Measurements from ENCODE around the gene ZNF138.

ZNF138 gene

GRCh38 chr7:64867863-64868440, 73.7 kb downstream of the ZNF138 start:
- Histone ChIP-seq H3K14ac (ENCODE audit: low read length) (no peak overlapping the region), H3K18ac (ENCODE audit: low read length) (no peak overlapping the region), H3K9me3 (ENCODE audit: insufficient read depth, low read depth, low read length) (peaks cover 49% of the 10 kb centered on the region), H3K4ac (ENCODE audit: low read depth, low read length) (no peak overlapping the region), H3K27me3 (ENCODE audit: insufficient read depth, low read length) (no peaks in the 10 kb centered on the region), H3K23ac (ENCODE audit: low read length) (no peak overlapping the region), H4K91ac (ENCODE audit: low read depth, low read length) (no peak overlapping the region), H2AK5ac (ENCODE audit: low read length) (no peak overlapping the region), H3K9ac (ENCODE audit: low read length) (no peak overlapping the region), H3K4me2 (ENCODE audit: low read length) (no peak overlapping the region), H3K79me2 (ENCODE audit: control insufficient read depth, insufficient read depth, low read length, poor library complexity) (no peaks in the 10 kb centered on the region), H2BK120ac (ENCODE audit: insufficient read depth, low read length, poor library complexity) (no peak overlapping the region), H3K4me1 (ENCODE audit: control insufficient read depth in 1 of 2, insufficient read depth in 2 of 2, low read length in 2 of 2) (no peaks in the 10 kb centered on the region), H3K36me3 (ENCODE audit: control insufficient read depth in 1 of 2, insufficient read depth in 2 of 2, low read length in 2 of 2) (peaks cover 0 to 3% of the 10 kb centered on the region in 2 experiments), H2BK5ac (ENCODE audit: low read depth, low read length, poor library complexity) (no peak overlapping the region), H3K79me1 (ENCODE audit: low read length) (no peaks in the 10 kb centered on the region), H2BK12ac (ENCODE audit: low read length) (no peak overlapping the region), H4K8ac (ENCODE audit: low read depth, low read length) (no peak overlapping the region), H4K12ac (ENCODE audit: low read depth, low read length) (no peak overlapping the region), H2AFZ (ENCODE audit: insufficient read depth, low read length, poor library complexity) (no peak overlapping the region), H3K4me3 (ENCODE audit: low read depth, low read length) (no peak overlapping the region), H3K27ac (ENCODE audit: low read depth, low read length) (no peak overlapping the region)
- WGBS (ENCODE audit: extremely low coverage, insufficient coverage, insufficient read length) = no CpG with 5 or more reads among the region's 18 CpGs
- DNase-seq = no peak

DNA sequence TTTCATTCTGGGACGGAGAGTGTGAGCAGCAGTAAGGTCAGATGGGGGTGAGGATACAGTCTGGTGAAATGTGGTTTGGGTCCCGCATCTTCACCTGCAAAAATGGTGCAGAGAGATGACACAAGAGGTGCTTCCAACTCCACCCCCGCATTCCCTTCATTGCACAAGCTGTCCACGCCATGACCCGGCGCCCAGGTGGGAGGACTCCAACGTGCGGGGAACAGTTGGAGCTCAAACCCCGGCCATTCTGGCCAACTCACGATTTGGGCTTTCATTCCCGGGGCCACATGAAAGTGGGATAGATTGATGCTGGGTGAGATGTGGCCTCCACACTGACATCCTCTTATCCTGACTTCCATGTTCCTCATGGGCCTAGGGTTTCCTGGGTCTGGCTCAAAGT, 74.3 kb downstream of the ZNF138 start:
- Histone ChIP-seq H3K27ac (ENCODE audit: low read depth, low read length) (no peak overlapping the region), H3K9me3 (ENCODE audit: insufficient read depth, low read depth, low read length) (peaks cover 44% of the 10 kb centered on the region), H4K91ac (ENCODE audit: low read depth, low read length) (no peak overlapping the region), H3K36me3 (ENCODE audit: control insufficient read depth in 1 of 2, insufficient read depth in 2 of 2, low read length in 2 of 2) (no peaks in the 10 kb centered on the region), H2BK120ac (ENCODE audit: insufficient read depth, low read length, poor library complexity) (no peak overlapping the region), H3K4me2 (ENCODE audit: low read length) (no peak overlapping the region), H3K18ac (ENCODE audit: low read length) (no peak overlapping the region), H2BK5ac (ENCODE audit: low read depth, low read length, poor library complexity) (no peak overlapping the region), H4K12ac (ENCODE audit: low read depth, low read length) (no peak overlapping the region), H3K4me3 (ENCODE audit: low read depth, low read length) (no peak overlapping the region), H3K79me2 (ENCODE audit: control insufficient read depth, insufficient read depth, low read length, poor library complexity) (no peaks in the 10 kb centered on the region), H2BK12ac (ENCODE audit: low read length) (no peak overlapping the region), H3K4me1 (ENCODE audit: control insufficient read depth in 1 of 2, insufficient read depth in 2 of 2, low read length in 2 of 2) (no peaks in the 10 kb centered on the region), H3K9ac (ENCODE audit: low read length) (no peak overlapping the region), H3K27me3 (ENCODE audit: insufficient read depth, low read length) (no peaks in the 10 kb centered on the region), H3K14ac (ENCODE audit: low read length) (no peak overlapping the region), H2AFZ (ENCODE audit: insufficient read depth, low read length, poor library complexity) (no peak overlapping the region), H2AK5ac (ENCODE audit: low read length) (no peak overlapping the region), H3K4ac (ENCODE audit: low read depth, low read length) (no peak overlapping the region), H4K8ac (ENCODE audit: low read depth, low read length) (no peak overlapping the region), H3K79me1 (ENCODE audit: low read length) (no peaks in the 10 kb centered on the region), H3K23ac (ENCODE audit: low read length) (no peak overlapping the region)
- no peak for DNase-seq
- no CpG with 5 or more reads among the region's 11 CpGs for WGBS (ENCODE audit: extremely low coverage, insufficient coverage, insufficient read length)

DNA sequence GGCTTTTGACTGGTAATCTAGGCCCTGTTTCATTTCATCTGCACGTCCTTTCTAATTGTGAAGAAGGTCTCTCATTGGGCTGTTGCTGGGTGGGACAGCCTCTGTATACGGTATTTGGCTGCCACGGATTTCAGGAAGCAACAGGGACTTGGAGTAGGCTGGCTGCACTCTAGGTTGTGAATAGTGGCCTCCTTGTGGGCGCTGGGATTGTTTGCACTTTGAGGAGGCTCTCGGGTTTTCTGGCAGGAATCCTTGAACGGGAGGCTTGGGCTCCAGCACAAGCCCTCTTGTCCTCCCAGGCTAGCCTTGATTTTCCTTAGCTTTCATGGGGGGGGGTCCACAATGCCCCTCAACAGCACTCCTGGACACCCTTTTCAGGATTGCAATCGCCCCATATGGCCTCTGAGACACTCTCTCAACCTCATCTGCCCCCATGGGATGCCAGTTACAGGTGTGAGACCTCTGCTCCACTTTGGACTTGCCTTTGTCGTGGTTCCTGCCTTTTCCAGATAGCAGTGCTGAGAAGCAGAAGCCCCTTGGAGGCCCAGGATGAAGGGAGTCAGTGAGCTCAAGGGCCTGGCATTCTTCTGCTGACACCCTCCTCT, 75.0 kb downstream of the ZNF138 start:
- Histone ChIP-seq H2BK120ac (ENCODE audit: insufficient read depth, low read length, poor library complexity) (no peak overlapping the region), H3K9me3 (ENCODE audit: insufficient read depth, low read depth, low read length) (peaks cover 42% of the 10 kb centered on the region), H3K23ac (ENCODE audit: low read length) (no peak overlapping the region), H4K8ac (ENCODE audit: low read depth, low read length) (no peak overlapping the region), H3K27ac (ENCODE audit: low read depth, low read length) (no peak overlapping the region), H3K4ac (ENCODE audit: low read depth, low read length) (no peak overlapping the region), H4K91ac (ENCODE audit: low read depth, low read length) (no peak overlapping the region), H3K79me2 (ENCODE audit: control insufficient read depth, insufficient read depth, low read length, poor library complexity) (no peaks in the 10 kb centered on the region), H3K4me2 (ENCODE audit: low read length) (no peak overlapping the region), H2AFZ (ENCODE audit: insufficient read depth, low read length, poor library complexity) (no peak overlapping the region), H3K36me3 (ENCODE audit: control insufficient read depth in 1 of 2, insufficient read depth in 2 of 2, low read length in 2 of 2) (no peaks in the 10 kb centered on the region), H3K4me1 (ENCODE audit: control insufficient read depth in 1 of 2, insufficient read depth in 2 of 2, low read length in 2 of 2) (no peaks in the 10 kb centered on the region), H3K79me1 (ENCODE audit: low read length) (no peaks in the 10 kb centered on the region), H3K9ac (ENCODE audit: low read length) (no peak overlapping the region), H2BK5ac (ENCODE audit: low read depth, low read length, poor library complexity) (no peak overlapping the region), H3K18ac (ENCODE audit: low read length) (no peak overlapping the region), H2AK5ac (ENCODE audit: low read length) (no peak overlapping the region), H2BK12ac (ENCODE audit: low read length) (no peak overlapping the region), H3K14ac (ENCODE audit: low read length) (no peak overlapping the region), H4K12ac (ENCODE audit: low read depth, low read length) (no peak overlapping the region), H3K4me3 (ENCODE audit: low read depth, low read length) (no peak overlapping the region), H3K27me3 (ENCODE audit: insufficient read depth, low read length) (no peaks in the 10 kb centered on the region)
- DNase-seq = no peak
- WGBS (ENCODE audit: extremely low coverage, insufficient coverage, insufficient read length) = no CpG with 5 or more reads among the region's 8 CpGs

DNA sequence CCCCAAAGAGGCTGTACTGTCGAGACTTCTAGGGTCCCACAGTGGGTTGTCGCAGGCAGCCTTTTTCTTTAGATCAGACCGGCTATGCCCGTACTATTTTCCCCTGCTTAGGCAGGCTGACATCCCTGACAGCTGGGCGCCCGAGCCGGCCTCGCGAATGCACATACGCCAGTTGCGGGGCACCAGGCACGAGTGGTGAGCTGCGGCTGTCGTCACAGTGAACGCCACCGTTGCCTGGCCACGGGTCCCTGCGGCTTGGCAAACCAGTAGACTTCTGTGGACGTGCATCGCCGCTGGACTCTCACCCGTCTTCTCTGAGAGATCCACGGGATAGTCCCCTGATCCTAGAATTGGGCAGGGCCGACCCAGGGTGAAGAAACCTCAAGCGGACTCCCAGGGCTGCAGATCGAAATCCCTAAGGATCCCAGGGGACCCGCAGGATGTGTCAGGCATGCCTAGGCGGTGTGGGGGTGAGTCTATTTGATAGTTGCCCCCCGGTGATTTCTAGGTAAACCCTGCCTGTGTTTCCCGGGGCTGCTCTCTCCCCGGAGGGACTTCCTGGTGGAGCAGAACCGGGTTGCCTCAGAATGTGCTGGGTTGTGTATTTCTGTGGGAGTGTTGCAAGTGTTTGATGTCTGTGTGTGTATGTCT, 75.8 kb downstream of the ZNF138 start:
- Histone ChIP-seq H3K4ac (ENCODE audit: low read depth, low read length) (no peak overlapping the region), H2AFZ (ENCODE audit: insufficient read depth, low read length, poor library complexity) (no peak overlapping the region), H2BK12ac (ENCODE audit: low read length) (no peak overlapping the region), H4K91ac (ENCODE audit: low read depth, low read length) (no peak overlapping the region), H3K23ac (ENCODE audit: low read length) (no peak overlapping the region), H3K9ac (ENCODE audit: low read length) (no peak overlapping the region), H3K9me3 (ENCODE audit: insufficient read depth, low read depth, low read length) (peaks cover 49% of the 10 kb centered on the region), H3K79me2 (ENCODE audit: control insufficient read depth, insufficient read depth, low read length, poor library complexity) (no peaks in the 10 kb centered on the region), H3K79me1 (ENCODE audit: low read length) (no peaks in the 10 kb centered on the region), H2BK5ac (ENCODE audit: low read depth, low read length, poor library complexity) (no peak overlapping the region), H3K14ac (ENCODE audit: low read length) (no peak overlapping the region), H3K27me3 (ENCODE audit: insufficient read depth, low read length) (no peaks in the 10 kb centered on the region), H2BK120ac (ENCODE audit: insufficient read depth, low read length, poor library complexity) (no peak overlapping the region), H3K36me3 (ENCODE audit: control insufficient read depth in 1 of 2, insufficient read depth in 2 of 2, low read length in 2 of 2) (no peaks in the 10 kb centered on the region), H3K27ac (ENCODE audit: low read depth, low read length) (no peak overlapping the region), H4K8ac (ENCODE audit: low read depth, low read length) (no peak overlapping the region), H3K4me2 (ENCODE audit: low read length) (no peak overlapping the region), H4K12ac (ENCODE audit: low read depth, low read length) (no peak overlapping the region), H3K4me3 (ENCODE audit: low read depth, low read length) (no peak overlapping the region), H3K4me1 (ENCODE audit: control insufficient read depth in 1 of 2, insufficient read depth in 2 of 2, low read length in 2 of 2) (no peaks in the 10 kb centered on the region), H2AK5ac (ENCODE audit: low read length) (no peak overlapping the region), H3K18ac (ENCODE audit: low read length) (no peak overlapping the region)
- WGBS (ENCODE audit: extremely low coverage, insufficient coverage, insufficient read length) = no CpG with 5 or more reads among the region's 32 CpGs
- no peak for DNase-seq
